Activated T-helper 17 cell treated with anti-CD3 and anti-CD28 coated beads, Interleukin-2, amount 50 U/mL, for 72 hours (primary cell): Measurements from ENCODE around the gene DNAJB2. TPM values are rescaled to one million over a fixed set of nuclear protein-coding genes. Genes with fewer than 3 reads are reported as not detected.
"Not testable (repeated sequence)": the region's sequence is repeated elsewhere in the genome, so short reads cannot be mapped to it uniquely, and the experiment has no call there.

Experiments
- ATAC-seq: fragments of 150-1000 bp; cut with Tn5 transposase; replicated peaks from 2 replicates; pipeline ENCODE4 v1.10.0; 2021; ENCODE audit warnings: mild to moderate bottlenecking, moderate library complexity
- H3K27ac Mint-ChIP-seq: one replicate; pipeline ENCODE4 v1.8.0; 2022; ENCODE audit warnings: mixed read lengths
- H3K27me3 Mint-ChIP-seq: one replicate; pipeline ENCODE4 v1.8.0; 2022; ENCODE audit warnings: mixed read lengths
- H3K36me3 Mint-ChIP-seq: one replicate; pipeline ENCODE4 v1.8.0; 2022; ENCODE audit warnings: low read depth, mild to moderate bottlenecking, mixed read lengths
- H3K4me1 Mint-ChIP-seq: one replicate; pipeline ENCODE4 v1.8.0; 2022; ENCODE audit warnings: mixed read lengths
- H3K4me3 Mint-ChIP-seq: one replicate; pipeline ENCODE4 v1.8.0; 2022; ENCODE audit warnings: mild to moderate bottlenecking, mixed read lengths
- H3K9me3 Mint-ChIP-seq: one replicate; pipeline ENCODE4 v1.8.0; 2022; ENCODE audit warnings: mixed read lengths
- total RNA-seq, 2 donors: library from RNA; stranded (reverse); gene quantifications; one replicate each; pipeline ENCODE4 v1.2.3, GENCODE V29; 2022

Gene DNAJB2
- total RNA-seq, 2 donors from 2014 or later: 55.7 to 153 TPM

- no peak for ATAC-seq
- H3K27me3 Mint-ChIP-seq: no peaks in the 10 kb centered on the region
- no peaks in the 10 kb centered on the region for H3K9me3 Mint-ChIP-seq
- H3K36me3 Mint-ChIP-seq: peaks cover 40% of the 10 kb centered on the region
- H3K4me3 Mint-ChIP-seq: no peak overlapping the region
- peak overlapping the region; percentile 17 for H3K27ac Mint-ChIP-seq
- H3K4me1 Mint-ChIP-seq: peaks cover 9% of the 10 kb centered on the region
These were observed 6.8 kb downstream of the DNAJB2 start for GRCh38 chr2:219285894-219286425.

GRCh38 chr2:219286436-219287115, 7.4 kb downstream of the DNAJB2 start:
- H3K36me3 Mint-ChIP-seq: peaks cover 33% of the 10 kb centered on the region
- H3K27me3 Mint-ChIP-seq: no peaks in the 10 kb centered on the region
- H3K4me1 Mint-ChIP-seq: peaks cover 7% of the 10 kb centered on the region
- H3K27ac Mint-ChIP-seq: peak overlapping the region; percentile 17
- no peak overlapping the region for H3K4me3 Mint-ChIP-seq
- peak; percentile 17 for ATAC-seq
- H3K9me3 Mint-ChIP-seq: no peaks in the 10 kb centered on the region

GRCh38 chr2:219287116-219287440, 7.9 kb downstream of the DNAJB2 start:
- H3K4me1 Mint-ChIP-seq, H3K27ac Mint-ChIP-seq, ATAC-seq, H3K9me3 Mint-ChIP-seq, H3K4me3 Mint-ChIP-seq, H3K27me3 Mint-ChIP-seq: not testable (repeated sequence)
- peaks cover 28% of the 10 kb centered on the region for H3K36me3 Mint-ChIP-seq

GRCh38 chr2:219287580-219288265, 8.6 kb downstream of the DNAJB2 start:
- Mint-ChIP-seq H3K4me1 (peaks cover 6% of the 10 kb centered on the region), H3K9me3 (no peaks in the 10 kb centered on the region), H3K27ac (peak overlapping the region; percentile 62), H3K27me3 (no peaks in the 10 kb centered on the region), H3K36me3 (peaks cover 22% of the 10 kb centered on the region), H3K4me3 (no peak overlapping the region)
- no peak for ATAC-seq

- H3K27ac Mint-ChIP-seq: peak overlapping the region; percentile 46
- H3K9me3 Mint-ChIP-seq: no peaks in the 10 kb centered on the region
- no peaks in the 10 kb centered on the region for H3K27me3 Mint-ChIP-seq
- no peaks in the 10 kb centered on the region for H3K4me1 Mint-ChIP-seq
- H3K4me3 Mint-ChIP-seq: no peak overlapping the region
- ATAC-seq: no peak
- peaks cover 7% of the 10 kb centered on the region for H3K36me3 Mint-ChIP-seq
These were observed 10.0 kb downstream of the DNAJB2 start for GRCh38 chr2:219289195-219289536.

GRCh38 chr2:219289537-219290361, 10.6 kb downstream of the DNAJB2 start:
- Mint-ChIP-seq H3K27me3 (no peaks in the 10 kb centered on the region), H3K9me3 (no peaks in the 10 kb centered on the region), H3K27ac (peak overlapping the region; percentile 46), H3K4me1 (no peaks in the 10 kb centered on the region), H3K4me3 (no peak overlapping the region), H3K36me3 (peaks cover 6% of the 10 kb centered on the region)
- ATAC-seq: no peak

GRCh38 chr2:219290381-219291171, 11.4 kb downstream of the DNAJB2 start:
- H3K4me3 Mint-ChIP-seq: no peak overlapping the region
- peaks cover under 1% of the 10 kb centered on the region for H3K36me3 Mint-ChIP-seq
- no peak for ATAC-seq
- H3K27ac Mint-ChIP-seq: no peak overlapping the region
- H3K9me3 Mint-ChIP-seq: no peaks in the 10 kb centered on the region
- H3K27me3 Mint-ChIP-seq: no peaks in the 10 kb centered on the region
- H3K4me1 Mint-ChIP-seq: no peaks in the 10 kb centered on the region

- Mint-ChIP-seq H3K27me3 (no peaks in the 10 kb centered on the region), H3K4me3 (no peak overlapping the region), H3K9me3 (no peaks in the 10 kb centered on the region), H3K4me1 (no peaks in the 10 kb centered on the region), H3K36me3 (no peaks in the 10 kb centered on the region), H3K27ac (no peak overlapping the region)
- ATAC-seq: no peak
These were observed 12.2 kb downstream of the DNAJB2 start for GRCh38 chr2:219291394-219291793.

- no peak overlapping the region for H3K27ac Mint-ChIP-seq
- ATAC-seq: no peak
- H3K4me3 Mint-ChIP-seq: no peak overlapping the region
- H3K4me1 Mint-ChIP-seq: no peaks in the 10 kb centered on the region
- H3K36me3 Mint-ChIP-seq: no peaks in the 10 kb centered on the region
- H3K27me3 Mint-ChIP-seq: no peaks in the 10 kb centered on the region
- no peaks in the 10 kb centered on the region for H3K9me3 Mint-ChIP-seq
These were observed 12.8 kb downstream of the DNAJB2 start for GRCh38 chr2:219291910-219292490.

- Mint-ChIP-seq H3K27me3 (no peaks in the 10 kb centered on the region), H3K4me3 (no peak overlapping the region), H3K36me3 (no peaks in the 10 kb centered on the region), H3K27ac (no peak overlapping the region), H3K4me1 (no peaks in the 10 kb centered on the region), H3K9me3 (no peaks in the 10 kb centered on the region)
- no peak for ATAC-seq
These were observed 13.4 kb downstream of the DNAJB2 start for GRCh38 chr2:219292616-219293015.

GRCh38 chr2:219293736-219294231, 14.6 kb downstream of the DNAJB2 start:
- Mint-ChIP-seq H3K27ac (peak overlapping the region; percentile 79), H3K4me1 (no peaks in the 10 kb centered on the region)
- ATAC-seq: no peak

GRCh38 chr2:219294356-219295351, 15.5 kb downstream of the DNAJB2 start:
- no peaks in the 10 kb centered on the region for H3K36me3 Mint-ChIP-seq
- H3K4me1 Mint-ChIP-seq: no peaks in the 10 kb centered on the region
- no peaks in the 10 kb centered on the region for H3K9me3 Mint-ChIP-seq
- peaks cover 3% of the 10 kb centered on the region for H3K27me3 Mint-ChIP-seq
- ATAC-seq: peak; percentile 90
- H3K27ac Mint-ChIP-seq: peak overlapping the region; percentile 79
- peak overlapping the region; percentile 74 for H3K4me3 Mint-ChIP-seq

More at GRCh38 chr2:219293736-219294231, 14.6 kb downstream of the DNAJB2 start:
- H3K4me3 Mint-ChIP-seq: peak overlapping the region; percentile 74
- no peaks in the 10 kb centered on the region for H3K27me3 Mint-ChIP-seq
- H3K9me3 Mint-ChIP-seq: no peaks in the 10 kb centered on the region
- H3K36me3 Mint-ChIP-seq: no peaks in the 10 kb centered on the region

GRCh38 chr2:219296142-219296541, 17.0 kb downstream of the DNAJB2 start:
- Mint-ChIP-seq H3K27ac (no peak overlapping the region), H3K9me3 (no peaks in the 10 kb centered on the region), H3K4me3 (peak overlapping the region; percentile 74), H3K27me3 (peaks cover 5% of the 10 kb centered on the region), H3K4me1 (no peaks in the 10 kb centered on the region), H3K36me3 (no peaks in the 10 kb centered on the region)
- no peak for ATAC-seq
